H9 (cell line): ENCODE data around the gene CLDND1. TPM values are rescaled to one million over a fixed set of nuclear protein-coding genes. Genes with fewer than 3 reads are reported as not detected.

ENCODE experiments used
- DNase-seq: peaks from one replicate; pipeline ENCODE4 v3.0.0-alpha.2; 2017
- H2AFZ ChIP-seq: one replicate; pipeline ENCODE4 v1.6.1; 2013; ENCODE audit warnings: mild to moderate bottlenecking, low read length, control low read depth, moderate library complexity
- H2AK5ac ChIP-seq: 2 replicates; pipeline ENCODE4 v1.6.1; 2013; ENCODE audit warnings: low read length, control low read depth, mixed read lengths; ENCODE audit not compliant: insufficient read length
- H2BK120ac ChIP-seq: one replicate; pipeline ENCODE4 v1.6.1; 2013; ENCODE audit warnings: low read depth, mild to moderate bottlenecking, low read length, control low read depth, inconsistent platforms; ENCODE audit not compliant: poor library complexity, severe bottlenecking
- H2BK12ac ChIP-seq: 2 replicates; pipeline ENCODE4 v1.6.1; 2013; ENCODE audit warnings: low read length, control low read depth, mixed read lengths, low read depth; ENCODE audit not compliant: insufficient read length
- H2BK15ac ChIP-seq: 2 replicates; pipeline ENCODE4 v1.6.1; 2013; ENCODE audit warnings: low read depth, low read length, control low read depth
- H2BK20ac ChIP-seq: one replicate; pipeline ENCODE4 v1.6.1; 2013; ENCODE audit warnings: low read depth, mild to moderate bottlenecking, low read length, control low read depth, inconsistent platforms; ENCODE audit not compliant: poor library complexity, severe bottlenecking
- H2BK5ac ChIP-seq: 2 replicates; pipeline ENCODE4 v1.6.1; 2013; ENCODE audit warnings: low read length, control low read depth, mixed read lengths; ENCODE audit not compliant: insufficient read length
- H3K14ac ChIP-seq: 2 replicates; pipeline ENCODE4 v1.6.1; 2013; ENCODE audit warnings: low read length, control low read depth; ENCODE audit not compliant: insufficient read depth
- H3K18ac ChIP-seq: 2 replicates; pipeline ENCODE4 v1.6.1; 2013; ENCODE audit warnings: low read depth, mild to moderate bottlenecking, mixed read lengths, low read length, control low read depth; ENCODE audit not compliant: insufficient read length
- H3K23ac ChIP-seq: 2 replicates; pipeline ENCODE4 v1.6.1; 2013; ENCODE audit warnings: low read length, control low read depth, mixed read lengths, low read depth; ENCODE audit not compliant: insufficient read length
- H3K23me2 ChIP-seq: 2 replicates; pipeline ENCODE4 v1.6.1; 2013; ENCODE audit warnings: low read depth, mild to moderate bottlenecking, mixed read lengths, low read length, control low read depth; ENCODE audit not compliant: insufficient read length, poor library complexity, severe bottlenecking
- H3K27ac ChIP-seq: 2 replicates; pipeline ENCODE4 v1.5.1; 2013; ENCODE audit warnings: low read length, control low read depth, mixed read lengths, low read depth; ENCODE audit not compliant: insufficient read length
- H3K27me3 ChIP-seq: 2 replicates; pipeline ENCODE4 v1.6.1; 2013; ENCODE audit warnings: low read length, control low read depth, inconsistent platforms; ENCODE audit not compliant: insufficient read depth
- H3K4ac ChIP-seq: 2 replicates; pipeline ENCODE4 v1.6.1; 2013; ENCODE audit warnings: low read depth, mild to moderate bottlenecking, control low read depth, inconsistent platforms, low read length, moderate library complexity
- H3K4me1 ChIP-seq: 2 replicates; pipeline ENCODE4 v1.6.1; 2013; ENCODE audit warnings: low read length, control low read depth, inconsistent platforms; ENCODE audit not compliant: insufficient read depth
- H3K4me2 ChIP-seq: 2 replicates; pipeline ENCODE4 v1.6.1; 2013; ENCODE audit warnings: low read length, control low read depth, mixed read lengths; ENCODE audit not compliant: insufficient read length, insufficient read depth
- H3K56ac ChIP-seq: 2 replicates; pipeline ENCODE4 v1.6.1; 2013; ENCODE audit warnings: low read depth, mild to moderate bottlenecking, mixed read lengths, low read length, control low read depth; ENCODE audit not compliant: insufficient read length
- H3K79me1 ChIP-seq: 2 replicates; pipeline ENCODE4 v1.6.1; 2013; ENCODE audit warnings: low read depth, mild to moderate bottlenecking, moderate library complexity, low read length, control low read depth, inconsistent platforms; ENCODE audit not compliant: insufficient read depth, poor library complexity, severe bottlenecking
- H3K79me2 ChIP-seq: 2 replicates; pipeline ENCODE4 v1.6.1; 2013; ENCODE audit warnings: low read length, control low read depth, inconsistent platforms; ENCODE audit not compliant: insufficient read depth
- H3K9ac ChIP-seq: 2 replicates; pipeline ENCODE4 v1.6.1; 2013; ENCODE audit warnings: low read length, control low read depth, mixed read lengths; ENCODE audit not compliant: insufficient read length; ENCODE audit errors: extremely low read depth
- H3K9me3 ChIP-seq: one replicate; pipeline ENCODE4 v1.6.1; 2013; ENCODE audit warnings: low read depth, low read length, inconsistent platforms; ENCODE audit not compliant: control insufficient read depth
- H3T11ph ChIP-seq: one replicate; pipeline ENCODE4 v1.6.1; 2013; ENCODE audit warnings: mild to moderate bottlenecking, low read length, control low read depth, inconsistent platforms
- H4K20me1 ChIP-seq: one replicate; pipeline ENCODE4 v1.6.1; 2013; ENCODE audit not compliant: control insufficient read depth, insufficient read length, insufficient read depth
- H4K5ac ChIP-seq: 2 replicates; pipeline ENCODE4 v1.6.1; 2013; ENCODE audit warnings: low read depth, mild to moderate bottlenecking, mixed read lengths, low read length, control low read depth; ENCODE audit not compliant: insufficient read length
- H4K8ac ChIP-seq: replicated peaks from 2 replicates; pipeline ENCODE4 v1.6.1; 2013; ENCODE audit warnings: low read length, control low read depth, mixed read lengths, low read depth; ENCODE audit not compliant: insufficient read length
- H4K91ac ChIP-seq: 2 replicates; pipeline ENCODE4 v1.6.1; 2013; ENCODE audit warnings: low read depth, mild to moderate bottlenecking, moderate library complexity, mixed read lengths, low read length, control low read depth; ENCODE audit not compliant: insufficient read length
- H3K27ac Mint-ChIP-seq, 3 experiments: 2 replicates in 2 of 3; 3 replicates in 1 of 3; pipeline ENCODE4 v1.8.0; 2020 to 2021; ENCODE audit warnings: mixed read lengths in 3 of 3, mild to moderate bottlenecking in 1 of 3, moderate library complexity in 1 of 3
- H3K27me3 Mint-ChIP-seq: 2 replicates; pipeline ENCODE4 v1.8.0; 2021; ENCODE audit warnings: low read depth, mild to moderate bottlenecking, moderate library complexity, mixed read lengths
- H3K36me3 Mint-ChIP-seq, 3 experiments: 2 replicates in 2 of 3; 3 replicates in 1 of 3; pipeline ENCODE4 v1.8.0; 2020 to 2021; ENCODE audit warnings: low read depth in 3 of 3, mixed read lengths in 3 of 3; ENCODE audit not compliant: insufficient read depth in 1 of 3
- H3K4me1 Mint-ChIP-seq, 2 experiments: 2 replicates each; pipeline ENCODE4 v1.8.0; 2020; ENCODE audit warnings: mixed read lengths in 2 of 2
- H3K4me3 Mint-ChIP-seq, 2 experiments: 2 replicates in 1 of 2; 3 replicates in 1 of 2; pipeline ENCODE4 v1.8.0; 2020 to 2021; ENCODE audit warnings: mild to moderate bottlenecking in 2 of 2, mixed read lengths in 2 of 2, moderate library complexity in 1 of 2
- H3K9me3 Mint-ChIP-seq, 2 experiments: 2 replicates in 1 of 2; 3 replicates in 1 of 2; pipeline ENCODE4 v1.8.0; 2020; ENCODE audit warnings: mild to moderate bottlenecking in 2 of 2, mixed read lengths in 2 of 2, moderate library complexity in 1 of 2
- CTCF ChIP-seq: fragments of 200-600 bp; sonication (generic); conservative IDR thresholded peaks from 3 replicates; pipeline ENCODE4 v1.8.0; 2021; ENCODE audit warnings: antibody characterized with exemption, mild to moderate bottlenecking
- WGBS: extraction: QIAGEN DNeasy Blood & Tissue Kit; methylation state at CpG from one replicate; pipeline ENCODE4 v1.1.7; 2013; ENCODE audit warnings: missing lambda C conversion rate, low lambda C conversion rate, mixed read lengths; ENCODE audit not compliant: insufficient read length; ENCODE audit errors: extremely low coverage; 5-methylcytosine and 5-hydroxymethylcytosine counted together
- total RNA-seq: library from RNA; stranded (reverse); gene quantifications from 2 replicates; pipeline ENCODE4 v1.2.1, GENCODE V29; 2021

CLDND1 gene
- total RNA-seq, 1 experiment from 2014 or later: 83.0 TPM

- no peaks in the 10 kb centered on the region for H3K4me1 Mint-ChIP-seq
- no peak overlapping the region for H4K5ac ChIP-seq
- H3K36me3 Mint-ChIP-seq: no peaks in the 10 kb centered on the region
- no CpG with 5 or more reads among the region's 4 CpGs for WGBS
- no peak overlapping the region for H2BK15ac ChIP-seq
- DNase-seq: no peak
- no peak overlapping the region for H3K4ac ChIP-seq
- peaks cover 2% of the 10 kb centered on the region; the same call in 1 of the 2 replicates for H3K27me3 Mint-ChIP-seq
- H3K27me3 ChIP-seq: no peaks in the 10 kb centered on the region
- H3K4me3 Mint-ChIP-seq: no peak overlapping the region
- H3K9ac ChIP-seq: no peak overlapping the region
- no peak overlapping the region for H2AK5ac ChIP-seq
- no peak overlapping the region for H2BK12ac ChIP-seq
- no peak overlapping the region for H3K23ac ChIP-seq
- H3T11ph ChIP-seq: no peak overlapping the region
- H4K91ac ChIP-seq: no peak overlapping the region
- H3K23me2 ChIP-seq: no peaks in the 10 kb centered on the region
- no peak overlapping the region for H2BK5ac ChIP-seq
- TF ChIP-seq CTCF: no peak
- no peak overlapping the region for H3K27ac ChIP-seq
- H3K9me3 ChIP-seq: no peaks in the 10 kb centered on the region
- no peak overlapping the region for H2AFZ ChIP-seq
- H3K14ac ChIP-seq: no peak overlapping the region
- no peak overlapping the region for H3K27ac Mint-ChIP-seq
- H3K56ac ChIP-seq: no peak overlapping the region
- H3K4me2 ChIP-seq: no peak overlapping the region
- H2BK120ac ChIP-seq: no peak overlapping the region
- no peak overlapping the region for H4K8ac ChIP-seq
- H3K4me1 ChIP-seq: no peaks in the 10 kb centered on the region
- H3K79me2 ChIP-seq: no peaks in the 10 kb centered on the region
- H3K79me1 ChIP-seq: no peaks in the 10 kb centered on the region
- no peaks in the 10 kb centered on the region for H4K20me1 ChIP-seq
- no peak overlapping the region for H2BK20ac ChIP-seq
- H3K9me3 Mint-ChIP-seq: no peaks in the 10 kb centered on the region
- no peak overlapping the region for H3K18ac ChIP-seq
These were observed 22.7 kb downstream of the CLDND1 start for GRCh38 chr3:98500019-98500418.
